ENCODE results near the gene TBC1D12.
"Not testable (repeated sequence)": the region's sequence is repeated elsewhere in the genome, so short reads cannot be mapped to it uniquely, and the experiment has no call there.

Gene TBC1D12

GRCh38 chr10:94546901-94547185 is 144.5 kb downstream of the TBC1D12 start:
- H3K9ac ChIP-seq (ENCODE audit: low read length), result no peak overlapping the region
- peak; percentile 62 for DNase-seq (ENCODE audit: low read depth)
- H3K36me3 ChIP-seq (ENCODE audit: control insufficient read depth, insufficient read depth, low read length, severe bottlenecking), result no peaks in the 10 kb centered on the region
- no peaks in the 10 kb centered on the region for H3K9me3 ChIP-seq (ENCODE audit: control insufficient read depth, low read length)
- peaks cover 10% of the 10 kb centered on the region for H3K4me1 ChIP-seq (ENCODE audit: control insufficient read depth, insufficient read depth, low read length)
- no peak overlapping the region for H3K4me3 ChIP-seq (ENCODE audit: low read length)
- H3K27me3 ChIP-seq (replicated peaks; ENCODE audit: control insufficient read depth, insufficient read depth, low read length), result no peaks in the 10 kb centered on the region

GRCh38 chr10:94549221-94549620 is 146.9 kb downstream of the TBC1D12 start:
- Histone ChIP-seq H3K4me3 (ENCODE audit: low read length) (no peak overlapping the region), H3K36me3 (ENCODE audit: control insufficient read depth, insufficient read depth, low read length, severe bottlenecking) (no peaks in the 10 kb centered on the region), H3K4me1 (ENCODE audit: control insufficient read depth, insufficient read depth, low read length) (peaks cover 10% of the 10 kb centered on the region), H3K9me3 (ENCODE audit: control insufficient read depth, low read length) (no peaks in the 10 kb centered on the region), H3K9ac (ENCODE audit: low read length) (no peak overlapping the region), H3K27me3 (replicated peaks; ENCODE audit: control insufficient read depth, insufficient read depth, low read length) (no peaks in the 10 kb centered on the region)
- no peak for DNase-seq (ENCODE audit: low read depth)

- H3K9ac ChIP-seq (ENCODE audit: low read length); H3K4me1 ChIP-seq (ENCODE audit: control insufficient read depth, insufficient read depth, low read length); H3K36me3 ChIP-seq (ENCODE audit: control insufficient read depth, insufficient read depth, low read length, severe bottlenecking); H3K27me3 ChIP-seq (replicated peaks; ENCODE audit: control insufficient read depth, insufficient read depth, low read length); H3K4me3 ChIP-seq (ENCODE audit: low read length); DNase-seq (ENCODE audit: low read depth); H3K9me3 ChIP-seq (ENCODE audit: control insufficient read depth, low read length): not testable (repeated sequence)
These were observed 165.5 kb downstream of the TBC1D12 start for GRCh38 chr10:94567714-94568307.

- Histone ChIP-seq H3K9ac (ENCODE audit: low read length) (no peak overlapping the region), H3K9me3 (ENCODE audit: control insufficient read depth, low read length) (no peaks in the 10 kb centered on the region), H3K27me3 (replicated peaks; ENCODE audit: control insufficient read depth, insufficient read depth, low read length) (no peaks in the 10 kb centered on the region), H3K4me1 (ENCODE audit: control insufficient read depth, insufficient read depth, low read length) (no peaks in the 10 kb centered on the region), H3K4me3 (ENCODE audit: low read length) (no peak overlapping the region), H3K36me3 (ENCODE audit: control insufficient read depth, insufficient read depth, low read length, severe bottlenecking) (no peaks in the 10 kb centered on the region)
- peak; percentile 16 for DNase-seq (ENCODE audit: low read depth)
These were observed 168.7 kb downstream of the TBC1D12 start for GRCh38 chr10:94571081-94571480.

GRCh38 chr10:94571528-94571927 is 169.2 kb downstream of the TBC1D12 start:
- Histone ChIP-seq H3K4me3 (ENCODE audit: low read length) (no peak overlapping the region), H3K9ac (ENCODE audit: low read length) (no peak overlapping the region), H3K9me3 (ENCODE audit: control insufficient read depth, low read length) (no peaks in the 10 kb centered on the region), H3K4me1 (ENCODE audit: control insufficient read depth, insufficient read depth, low read length) (no peaks in the 10 kb centered on the region), H3K27me3 (replicated peaks; ENCODE audit: control insufficient read depth, insufficient read depth, low read length) (no peaks in the 10 kb centered on the region), H3K36me3 (ENCODE audit: control insufficient read depth, insufficient read depth, low read length, severe bottlenecking) (no peaks in the 10 kb centered on the region)
- no peak for DNase-seq (ENCODE audit: low read depth)

- no peaks in the 10 kb centered on the region for H3K9me3 ChIP-seq (ENCODE audit: control insufficient read depth, low read length)
- no peaks in the 10 kb centered on the region for H3K36me3 ChIP-seq (ENCODE audit: control insufficient read depth, insufficient read depth, low read length, severe bottlenecking)
- H3K27me3 ChIP-seq (replicated peaks; ENCODE audit: control insufficient read depth, insufficient read depth, low read length), result no peaks in the 10 kb centered on the region
- no peak overlapping the region for H3K4me3 ChIP-seq (ENCODE audit: low read length)
- no peak overlapping the region for H3K9ac ChIP-seq (ENCODE audit: low read length)
- no peaks in the 10 kb centered on the region for H3K4me1 ChIP-seq (ENCODE audit: control insufficient read depth, insufficient read depth, low read length)
- DNase-seq (ENCODE audit: low read depth), result no peak
These were observed 176.4 kb downstream of the TBC1D12 start for GRCh38 chr10:94578790-94579189.

- Histone ChIP-seq H3K4me3 (ENCODE audit: low read length) (no peak overlapping the region), H3K36me3 (ENCODE audit: control insufficient read depth, insufficient read depth, low read length, severe bottlenecking) (no peaks in the 10 kb centered on the region), H3K9ac (ENCODE audit: low read length) (no peak overlapping the region), H3K4me1 (ENCODE audit: control insufficient read depth, insufficient read depth, low read length) (no peaks in the 10 kb centered on the region), H3K27me3 (replicated peaks; ENCODE audit: control insufficient read depth, insufficient read depth, low read length) (no peaks in the 10 kb centered on the region), H3K9me3 (ENCODE audit: control insufficient read depth, low read length) (no peaks in the 10 kb centered on the region)
- no peak for DNase-seq (ENCODE audit: low read depth)
These were observed 180.8 kb downstream of the TBC1D12 start for GRCh38 chr10:94583124-94583523.
